Adipose tissue (tissue), 3 donors: Measurements from ENCODE around the gene RAMAC. TPM values are rescaled to one million over a fixed set of nuclear protein-coding genes. Genes with fewer than 3 reads are reported as not detected.
A peak's percentile ranks its signal among the peaks of the same experiment; 100 is the strongest.
"Not testable (repeated sequence)": the region's sequence is repeated elsewhere in the genome, so short reads cannot be mapped to it uniquely, and the experiment has no call there.

Source experiments
- H3K27ac ChIP-seq: one replicate; pipeline ENCODE4 v1.5.1; 2013; ENCODE audit warnings: low read depth, low read length
- WGBS, 3 donors: extraction: QIAGEN DNeasy Blood & Tissue Kit; methylation state at CpG; one replicate each; pipeline ENCODE4 v1.1.7; 2013; 5-methylcytosine and 5-hydroxymethylcytosine counted together
- polyA plus RNA-seq, 3 donors: library from polyadenylated mRNA; stranded (reverse); fragments of 200-250 nt; gene quantifications; one replicate each; pipeline ENCODE4 v1.2.3, GENCODE V29; 2013
- donor health status: healthy with polysubstance abuse.
- donor health status: Bipolar disorder and iron deficiency.
- donor health status: healthy.

Gene RAMAC
- polyA plus RNA-seq, 3 donors = 11.8 to 19.8 (median 13.8) TPM

DNA sequence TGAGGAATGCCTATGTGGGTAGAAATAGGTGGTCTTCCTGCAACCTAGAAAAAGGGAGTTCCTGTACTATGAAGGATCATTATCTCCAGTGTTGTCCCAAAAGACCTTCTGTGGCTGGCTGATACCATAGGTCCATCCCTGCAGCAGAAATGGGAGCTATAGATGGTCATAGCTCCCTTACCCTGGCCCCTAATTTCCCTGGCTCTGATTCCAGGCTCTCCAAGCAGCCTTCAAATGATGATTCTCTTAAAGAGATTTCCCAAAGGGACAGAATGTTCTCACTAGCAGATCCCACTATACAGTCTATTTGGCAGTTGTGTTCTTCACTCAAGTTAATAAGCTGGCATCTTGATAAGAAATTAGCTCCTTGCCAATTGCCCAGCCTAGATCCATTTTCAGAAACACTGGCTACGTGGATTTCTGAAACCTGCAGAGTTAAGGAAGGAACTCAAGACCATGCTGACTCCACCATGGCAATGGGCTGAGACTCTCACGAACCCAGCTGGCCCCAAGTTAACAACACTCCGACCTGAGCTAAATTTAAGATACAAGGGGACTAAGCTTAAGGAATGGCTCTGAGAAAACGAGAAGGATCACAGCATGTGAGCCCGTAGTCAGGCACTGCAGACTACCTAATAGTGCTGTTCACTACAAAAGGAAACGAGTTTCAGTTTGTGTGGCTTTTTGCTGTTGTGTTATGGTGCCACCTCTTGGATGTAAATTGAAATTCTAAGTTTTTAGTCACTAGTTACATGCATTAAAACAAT lies 14.1 kb downstream of the RAMAC start:
- H3K27ac ChIP-seq = no peak overlapping the region
- 5 to 10% (median 9%) methylated on average over 6 of the region's 6 CpGs for WGBS, 3 donors

DNA sequence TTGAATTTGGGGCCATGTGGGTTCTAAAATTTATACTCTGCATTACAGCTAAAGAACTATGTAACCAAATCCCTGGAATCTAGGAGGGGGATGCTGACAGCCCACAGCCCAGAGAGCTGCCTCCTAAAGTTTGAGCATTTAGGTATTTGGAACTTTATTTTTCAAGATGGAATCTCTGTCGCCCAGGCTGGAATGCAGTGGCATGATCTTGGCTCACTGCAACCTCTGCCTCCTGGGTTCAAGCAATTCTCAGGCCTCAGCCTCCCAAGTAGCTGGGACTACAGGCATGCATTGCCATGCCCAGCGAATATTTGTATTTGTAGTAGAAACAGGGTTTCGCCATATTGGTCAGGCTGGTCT lies 14.6 kb downstream of the RAMAC start:
- WGBS, 3 donors = 65 to 95% (median 93%) methylated on average over 3 of the region's 3 CpGs
- H3K27ac ChIP-seq = not testable (repeated sequence)

DNA sequence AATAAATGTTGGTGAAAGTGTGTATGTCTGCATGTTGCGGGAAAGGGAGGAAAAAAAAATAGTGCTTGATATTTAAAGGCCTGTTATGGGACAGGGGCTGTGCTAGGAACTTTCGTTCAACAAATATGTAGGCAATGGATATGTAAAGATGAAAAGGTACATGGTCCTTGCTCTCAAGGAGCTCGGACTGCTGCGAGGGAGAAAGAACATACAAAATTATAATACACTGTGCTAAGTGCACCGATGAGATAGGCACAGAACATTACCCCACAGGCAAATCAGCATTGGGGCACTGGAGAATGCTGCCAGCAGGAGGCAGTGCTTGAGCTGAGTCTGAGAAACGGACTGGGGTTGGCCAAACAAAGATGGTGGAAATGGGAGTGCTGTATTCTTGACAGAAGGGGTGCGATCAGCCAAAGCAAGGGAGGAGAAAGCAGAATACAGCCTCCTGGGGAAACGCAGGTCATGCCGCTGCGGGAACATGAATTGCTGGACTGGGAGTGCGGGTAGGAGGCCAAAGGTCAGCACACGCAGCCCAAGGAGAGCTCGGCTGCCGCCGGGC lies 24.8 kb downstream of the RAMAC start:
- no peak overlapping the region for H3K27ac ChIP-seq
- WGBS, 3 donors = 7 to 11% (median 9%) methylated on average over 14 to 15 of the region's 15 CpGs

DNA sequence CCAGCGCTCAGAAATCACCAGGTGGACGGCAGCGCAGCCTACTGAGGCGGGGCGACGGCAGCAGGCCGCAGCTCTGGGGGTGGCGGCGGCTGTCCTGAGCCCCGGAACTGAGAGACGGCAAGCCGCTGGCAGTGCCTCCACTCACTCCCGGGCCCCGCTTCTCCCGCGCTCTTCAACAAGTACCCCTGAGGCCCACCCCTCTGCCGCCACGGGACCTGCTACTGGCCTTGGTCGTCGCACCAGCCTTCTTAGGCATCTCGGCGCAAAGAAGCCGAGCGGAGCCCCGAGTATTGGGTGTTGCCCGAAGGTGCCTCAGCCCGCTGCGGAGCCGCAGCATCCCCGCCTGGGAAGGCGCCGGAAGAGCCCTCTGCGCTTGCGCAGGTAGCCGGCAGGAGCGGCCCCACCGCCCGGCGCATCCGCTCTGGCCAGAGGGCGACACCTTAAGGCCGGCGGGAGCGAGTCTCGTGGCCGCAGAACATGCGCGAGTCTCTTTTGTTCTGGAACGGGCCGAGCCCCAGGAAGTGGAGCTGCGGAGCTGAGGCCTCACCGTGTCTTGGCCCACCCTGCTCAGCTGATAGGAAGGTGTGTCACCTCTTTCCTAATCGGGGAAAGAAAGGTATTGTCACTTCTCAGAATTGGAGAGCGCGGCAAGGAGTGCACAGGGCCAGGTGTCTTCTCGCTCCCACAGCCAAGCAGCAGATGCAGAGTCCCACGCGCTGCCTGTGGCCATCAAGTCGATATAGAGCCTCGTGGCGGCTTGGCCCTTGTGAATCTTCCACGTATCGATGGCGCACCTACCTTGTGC lies 25.5 kb downstream of the RAMAC start, which contains the start of gene C15orf40:
Gene C15orf40 (minus strand): TSS at position 369 of the 805 bp plus-strand sequence. CDS start 32 bp downstream, at position 337.
- H3K27ac ChIP-seq = peak within 1 kb of the TSS; percentile 12
- WGBS, 3 donors = 1% methylated on average over 62 to 64 of the region's 64 CpGs

DNA sequence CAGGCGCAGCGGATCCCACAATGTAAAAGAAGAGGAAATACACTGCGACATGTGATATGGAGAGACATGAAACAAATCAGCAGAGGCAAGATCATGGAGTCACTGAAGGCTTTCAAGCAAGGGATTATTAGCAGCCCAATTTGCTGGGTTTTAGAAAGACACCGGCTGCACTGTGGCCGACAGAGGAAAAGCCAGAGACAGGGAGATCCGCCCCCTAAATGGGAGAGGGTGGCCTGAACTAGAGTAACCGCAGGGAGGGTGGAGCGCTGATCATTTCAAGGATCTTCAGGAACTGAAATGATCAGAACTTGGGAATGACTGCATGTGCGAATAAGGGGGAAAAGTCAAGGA lies 26.0 kb downstream of the RAMAC start:
- H3K27ac ChIP-seq = no peak overlapping the region
- 42 to 49% (median 49%) methylated on average over 9 of the region's 9 CpGs for WGBS, 3 donors

DNA sequence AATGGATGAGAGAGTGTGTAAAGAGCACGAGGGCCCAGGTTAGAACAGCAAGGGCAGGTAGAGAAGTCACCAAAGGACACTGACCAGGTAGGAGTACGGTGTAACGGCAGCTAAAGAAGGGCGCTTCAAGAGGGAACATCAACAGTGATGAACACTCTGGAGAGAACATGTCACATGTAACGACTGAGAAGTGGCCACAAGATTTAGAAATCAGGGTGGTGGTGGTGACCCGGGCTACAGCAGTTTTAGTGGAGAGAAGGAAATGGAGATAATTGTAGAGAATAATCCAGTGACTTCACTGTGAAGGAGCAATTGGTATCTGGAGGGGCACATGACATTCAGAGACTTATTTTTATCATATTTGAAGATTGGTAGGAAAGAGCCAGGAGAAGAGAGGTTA lies 26.6 kb downstream of the RAMAC start:
- 77 to 97% (median 81%) methylated on average over 6 of the region's 6 CpGs for WGBS, 3 donors
- no peak overlapping the region for H3K27ac ChIP-seq

DNA sequence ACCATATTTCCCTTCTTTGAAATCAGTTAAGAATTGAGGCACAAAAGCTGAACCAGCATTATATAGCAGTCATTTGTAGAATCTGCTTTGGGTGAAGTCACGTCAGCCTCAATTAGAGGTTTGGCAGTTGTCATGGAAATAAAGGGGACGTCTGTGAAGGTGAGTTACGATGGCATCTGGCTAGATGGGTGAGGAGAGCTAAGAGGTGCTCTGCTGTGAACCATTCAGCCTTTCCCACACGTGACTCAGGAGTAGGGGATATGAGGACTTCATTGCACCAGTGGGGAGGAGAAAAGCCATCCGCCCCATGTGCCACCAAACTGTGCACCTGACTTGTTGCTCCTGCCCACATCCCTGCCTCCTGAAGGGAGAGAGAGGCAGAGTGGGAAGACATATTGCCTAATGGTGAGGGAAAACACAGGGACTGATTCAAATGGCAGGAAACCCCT lies 28.2 kb downstream of the RAMAC start:
- no peak overlapping the region for H3K27ac ChIP-seq
- WGBS, 3 donors = 58 to 80% (median 69%) methylated on average over 5 of the region's 5 CpGs

DNA sequence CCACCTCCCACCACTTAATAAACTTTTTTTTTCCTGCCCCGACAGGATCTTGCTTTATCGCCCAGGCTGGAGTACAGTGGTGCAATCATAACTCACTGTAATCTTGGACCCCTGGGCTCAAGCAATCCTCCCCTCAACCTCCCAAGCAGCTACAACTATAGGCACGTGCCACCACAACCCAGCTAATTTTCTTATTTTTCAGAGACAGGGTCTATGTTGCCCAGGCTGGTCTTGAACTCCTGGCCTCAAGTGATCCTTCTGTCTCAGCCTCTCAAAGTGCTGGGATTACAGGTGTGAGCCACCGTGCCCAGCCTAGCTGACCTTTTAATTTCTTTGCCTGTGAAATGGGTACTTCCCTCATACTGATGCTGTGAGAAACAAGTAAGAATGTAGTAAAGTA lies 29.4 kb downstream of the RAMAC start:
- H3K27ac ChIP-seq = no peak overlapping the region
- 77 to 90% (median 78%) methylated on average over 4 of the region's 4 CpGs for WGBS, 3 donors

DNA sequence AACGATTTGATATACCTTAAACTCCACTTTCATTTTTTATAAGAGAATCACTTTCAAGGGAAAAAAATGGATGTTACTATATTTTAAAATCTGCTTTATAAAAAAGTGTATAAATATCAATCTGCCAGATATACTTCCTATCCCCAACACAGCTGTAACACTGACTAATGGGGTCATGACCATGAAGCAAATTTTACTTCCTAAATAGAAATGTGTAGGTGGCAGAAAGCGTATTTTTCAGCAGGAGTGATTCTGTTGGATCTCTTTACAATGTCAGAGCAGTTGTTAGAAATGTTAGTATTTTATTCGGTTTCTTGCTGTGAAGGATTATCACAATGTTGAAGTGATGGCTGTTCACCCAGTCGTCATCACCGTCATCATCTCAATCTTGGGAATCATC lies 30.9 kb downstream of the RAMAC start:
- H3K27ac ChIP-seq = no peak overlapping the region
- WGBS, 3 donors = 91% methylated on average over 5 of the region's 5 CpGs

DNA sequence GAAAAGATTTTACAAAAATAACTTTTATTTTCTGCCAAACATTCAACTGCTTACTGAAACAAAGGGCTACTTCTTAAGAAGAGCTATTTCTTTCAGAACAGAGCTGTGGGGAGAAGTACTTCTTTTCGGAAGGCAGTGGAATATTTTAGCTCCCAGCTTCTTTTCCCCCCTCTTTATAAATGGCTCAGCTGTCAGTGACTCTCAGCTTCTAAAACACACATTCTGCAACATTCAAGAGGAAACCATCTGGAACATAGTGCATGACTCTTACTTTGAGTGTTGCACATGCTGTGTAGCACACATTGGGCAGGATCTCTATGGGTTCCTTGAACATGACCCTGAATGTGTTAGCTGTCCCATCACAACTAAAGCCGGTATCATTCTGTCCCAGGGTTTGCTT lies 32.4 kb downstream of the RAMAC start:
- no peak overlapping the region for H3K27ac ChIP-seq
- whole genome bisulfite sequencing, 3 donors = 90 to 98% (median 90%) methylated on average over 2 of the region's 2 CpGs

DNA sequence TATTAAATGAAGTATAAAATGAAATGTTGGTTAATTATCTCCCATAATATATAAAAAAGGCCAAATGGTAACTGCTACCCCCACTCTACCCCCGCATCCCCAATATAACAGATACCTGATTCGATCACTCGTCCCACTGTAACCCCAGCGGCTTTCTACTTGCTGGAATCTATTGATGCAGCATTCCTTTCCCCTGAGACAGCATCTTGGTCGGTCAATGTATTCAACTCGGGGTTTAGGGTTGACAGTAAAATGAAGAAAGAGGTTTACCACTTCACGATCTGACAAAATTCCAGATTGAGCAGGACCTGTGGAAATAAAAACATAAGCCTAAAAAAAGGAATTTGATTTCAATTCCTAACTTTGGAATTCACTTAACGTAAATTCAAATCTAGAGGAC lies 44.0 kb downstream of the RAMAC start:
- WGBS, 3 donors = 91 to 99% (median 94%) methylated on average over 8 of the region's 8 CpGs
- no peak overlapping the region for H3K27ac ChIP-seq

DNA sequence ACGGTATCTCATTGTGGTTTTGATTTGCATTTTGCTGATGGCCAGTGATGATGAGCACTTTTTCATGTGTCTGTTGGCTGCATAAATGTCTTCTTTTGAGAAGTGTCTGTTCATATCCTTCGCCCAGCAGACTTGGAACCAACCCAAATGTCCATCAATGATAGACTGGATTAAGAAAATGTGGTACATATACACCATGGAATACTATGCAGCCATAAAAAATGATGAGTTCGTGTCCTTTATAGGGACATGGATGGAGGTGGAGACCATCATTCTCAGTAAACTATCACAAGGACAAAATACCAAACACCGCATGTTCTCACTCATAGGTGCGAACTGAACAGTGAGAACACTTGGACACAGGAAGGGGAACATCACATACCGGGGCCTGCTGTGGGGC lies 45.2 kb downstream of the RAMAC start:
- not testable (repeated sequence) for H3K27ac ChIP-seq
- 97 to 98% (median 98%) methylated on average over 6 of the region's 6 CpGs for WGBS, 3 donors

DNA sequence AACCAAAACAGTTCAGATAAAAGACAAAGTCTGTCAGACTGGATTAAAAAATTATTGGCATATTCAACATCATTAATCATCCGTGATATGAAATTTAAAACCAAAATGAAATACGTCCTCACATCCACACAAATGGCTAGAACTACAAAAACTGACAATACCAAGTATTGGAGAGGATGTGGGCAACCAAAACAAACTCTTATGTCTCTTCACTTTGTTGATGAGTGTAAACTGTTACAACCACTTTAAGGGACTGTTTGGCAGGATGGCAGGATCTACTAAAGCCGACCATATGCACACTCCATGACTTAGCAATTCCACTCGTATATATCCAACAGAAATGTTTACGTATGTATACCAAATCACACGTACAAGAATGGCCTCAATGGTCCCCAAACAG lies 50.2 kb downstream of the RAMAC start:
- 93 to 94% (median 93%) methylated on average over 6 of the region's 6 CpGs for WGBS, 3 donors
- H3K27ac ChIP-seq = no peak overlapping the region

DNA sequence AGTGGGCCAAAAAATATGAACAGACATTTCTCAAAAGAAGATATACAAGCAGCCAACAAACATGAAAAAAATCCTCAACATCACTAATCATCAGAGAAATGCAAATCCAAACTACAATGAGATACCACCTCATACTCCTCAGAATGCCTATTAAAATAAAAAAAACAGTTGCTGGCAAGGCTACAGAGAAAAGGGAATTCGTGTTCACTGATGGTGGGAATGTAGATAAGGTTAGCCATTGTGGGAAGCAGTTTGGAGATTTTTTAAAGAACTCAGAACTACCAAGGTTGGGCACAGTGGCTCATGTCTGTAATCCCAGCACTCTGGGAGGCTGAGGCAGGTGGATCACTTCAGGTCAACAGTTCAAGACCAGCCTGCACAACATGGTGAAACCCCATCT lies 53.2 kb downstream of the RAMAC start:
- H3K27ac ChIP-seq = no peak overlapping the region
- 21 to 57% (median 38%) methylated on average over 1 of the region's 1 CpG for WGBS, 3 donors

Other genes starting within 250 kb of the RAMAC start
- under 1 TPM in 2 of 3 donors, not detected in 1; 0.01 to 0.11 TPM for gene FSD2, start 180.1 kb upstream of the RAMAC start, polyA plus RNA-seq
- 1 to 10 TPM; 3.2 to 4.8 (median 4.5) TPM for gene WHAMM, start 176.6 kb upstream of the RAMAC start, polyA plus RNA-seq
- gene HOMER2, start 33.5 kb upstream of the RAMAC start, polyA plus RNA-seq = 10 to 100 TPM in 1 of 3 donors, 1 to 10 TPM in 2; 2.8 to 84.9 (median 5.3) TPM
- 10 to 100 TPM; 14.4 to 53.5 (median 33.6) TPM for gene C15orf40, start 25.4 kb downstream of the RAMAC start, polyA plus RNA-seq
- gene BTBD1, start 81.0 kb downstream of the RAMAC start, polyA plus RNA-seq = 10 to 100 TPM; 14.6 to 30.6 (median 29.1) TPM
- 1 to 10 TPM in 2 of 3 donors, under 1 TPM in 1; 0.67 to 8.8 (median 5.5) TPM for gene TM6SF1, start 121.4 kb downstream of the RAMAC start, polyA plus RNA-seq
- gene HDGFL3, start 221.6 kb downstream of the RAMAC start, polyA plus RNA-seq = 10 to 100 TPM in 2 of 3 donors, 1 to 10 TPM in 1; 3.4 to 34.4 (median 12.2) TPM